ENCODE results near the gene ASB2.

The ASB2 gene

GRCh38 chr14:93943052-93943451, 33.3 kb downstream of the ASB2 start:
- H3K79me2 ChIP-seq (ENCODE audit: control insufficient read depth, low read length) = no peaks in the 10 kb centered on the region
- H3K27ac ChIP-seq (ENCODE audit: low read depth, low read length) = no peak overlapping the region
- H3K27me3 ChIP-seq (ENCODE audit: control insufficient read depth, low read length) = no peaks in the 10 kb centered on the region
- H4K20me1 ChIP-seq (ENCODE audit: control insufficient read depth, insufficient read depth, low read depth, low read length) = no peaks in the 10 kb centered on the region
- H3K9me3 ChIP-seq (ENCODE audit: control insufficient read depth, insufficient read depth, low read length) = no peaks in the 10 kb centered on the region
- TF ChIP-seq EZH2phosphoT487 (IDR thresholded peaks at IDR 0.05; ENCODE audit: borderline replicate concordance, low read length) = no peak
- TF ChIP-seq, protein P1, sequence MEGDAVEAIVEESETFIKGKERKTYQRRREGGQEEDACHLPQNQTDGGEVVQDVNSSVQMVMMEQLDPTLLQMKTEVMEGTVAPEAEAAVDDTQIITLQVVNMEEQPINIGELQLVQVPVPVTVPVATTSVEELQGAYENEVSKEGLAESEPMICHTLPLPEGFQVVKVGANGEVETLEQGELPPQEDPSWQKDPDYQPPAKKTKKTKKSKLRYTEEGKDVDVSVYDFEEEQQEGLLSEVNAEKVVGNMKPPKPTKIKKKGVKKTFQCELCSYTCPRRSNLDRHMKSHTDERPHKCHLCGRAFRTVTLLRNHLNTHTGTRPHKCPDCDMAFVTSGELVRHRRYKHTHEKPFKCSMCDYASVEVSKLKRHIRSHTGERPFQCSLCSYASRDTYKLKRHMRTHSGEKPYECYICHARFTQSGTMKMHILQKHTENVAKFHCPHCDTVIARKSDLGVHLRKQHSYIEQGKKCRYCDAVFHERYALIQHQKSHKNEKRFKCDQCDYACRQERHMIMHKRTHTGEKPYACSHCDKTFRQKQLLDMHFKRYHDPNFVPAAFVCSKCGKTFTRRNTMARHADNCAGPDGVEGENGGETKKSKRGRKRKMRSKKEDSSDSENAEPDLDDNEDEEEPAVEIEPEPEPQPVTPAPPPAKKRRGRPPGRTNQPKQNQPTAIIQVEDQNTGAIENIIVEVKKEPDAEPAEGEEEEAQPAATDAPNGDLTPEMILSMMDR (IDR thresholded peaks at IDR 0.05; ENCODE audit: low read depth, low read length, poor library complexity, severe bottlenecking) = no peak
- H3K4me1 ChIP-seq (ENCODE audit: control insufficient read depth, low read length) = peaks cover 12% of the 10 kb centered on the region
- H3K4me3 ChIP-seq (ENCODE audit: low read length) = no peak overlapping the region
- H3K4me2 ChIP-seq (ENCODE audit: low read length) = no peak overlapping the region
- H3K36me3 ChIP-seq (ENCODE audit: control insufficient read depth, low read length) = peaks cover 15% of the 10 kb centered on the region
- no peaks in the 10 kb centered on the region for H3K9me2 ChIP-seq (replicated peaks; ENCODE audit: control insufficient read depth, low read length)
- H3F3A ChIP-seq (ENCODE audit: control insufficient read depth, insufficient read depth) = no peaks in the 10 kb centered on the region

DNA sequence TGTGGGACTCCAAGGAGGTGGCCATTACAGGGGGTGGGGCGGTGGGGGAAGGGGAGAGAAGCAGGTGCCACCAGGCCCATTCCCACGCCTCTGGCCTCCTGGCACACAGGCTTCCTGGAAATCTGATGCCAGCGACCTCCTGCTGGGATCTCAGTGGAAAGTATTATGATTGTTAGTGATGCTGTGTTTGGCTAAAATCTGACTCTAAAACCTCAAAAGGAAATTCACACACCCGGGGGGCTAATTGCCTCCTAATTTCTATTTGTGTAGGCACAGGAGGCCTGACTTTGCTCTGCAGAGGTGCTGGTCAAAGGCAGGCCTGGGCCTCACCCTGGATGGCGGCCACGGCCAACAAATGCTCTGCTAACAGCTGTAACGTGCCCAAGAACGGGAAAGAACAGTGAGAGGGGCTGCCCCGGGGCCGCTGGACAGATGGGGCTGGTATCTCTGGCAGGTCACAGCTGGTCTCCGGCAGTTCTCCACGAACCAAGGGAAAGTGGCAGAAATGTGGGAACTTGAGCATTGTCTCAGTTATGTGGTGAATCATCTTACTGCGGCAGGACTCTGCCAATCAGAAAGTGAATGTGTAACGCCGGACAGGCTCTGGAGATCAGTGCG, 35.0 kb downstream of the ASB2 start:
- Histone ChIP-seq H4K20me1 (ENCODE audit: control insufficient read depth, insufficient read depth, low read depth, low read length) (no peaks in the 10 kb centered on the region), H3F3A (ENCODE audit: control insufficient read depth, insufficient read depth) (no peaks in the 10 kb centered on the region), H3K4me1 (ENCODE audit: control insufficient read depth, low read length) (peaks cover 12% of the 10 kb centered on the region), H3K36me3 (ENCODE audit: control insufficient read depth, low read length) (peaks cover 6% of the 10 kb centered on the region), H3K4me2 (ENCODE audit: low read length) (no peak overlapping the region), H3K9me3 (ENCODE audit: control insufficient read depth, insufficient read depth, low read length) (no peaks in the 10 kb centered on the region), H3K27ac (ENCODE audit: low read depth, low read length) (no peak overlapping the region), H3K79me2 (ENCODE audit: control insufficient read depth, low read length) (no peaks in the 10 kb centered on the region), H3K9me2 (replicated peaks; ENCODE audit: control insufficient read depth, low read length) (no peaks in the 10 kb centered on the region), H3K4me3 (ENCODE audit: low read length) (no peak overlapping the region), H3K27me3 (ENCODE audit: control insufficient read depth, low read length) (no peaks in the 10 kb centered on the region)
- TF ChIP-seq, protein P1 (IDR thresholded peaks at IDR 0.05; ENCODE audit: low read depth, low read length, poor library complexity, severe bottlenecking) = no peak
- TF ChIP-seq EZH2phosphoT487 (IDR thresholded peaks at IDR 0.05; ENCODE audit: borderline replicate concordance, low read length) = no peak

DNA sequence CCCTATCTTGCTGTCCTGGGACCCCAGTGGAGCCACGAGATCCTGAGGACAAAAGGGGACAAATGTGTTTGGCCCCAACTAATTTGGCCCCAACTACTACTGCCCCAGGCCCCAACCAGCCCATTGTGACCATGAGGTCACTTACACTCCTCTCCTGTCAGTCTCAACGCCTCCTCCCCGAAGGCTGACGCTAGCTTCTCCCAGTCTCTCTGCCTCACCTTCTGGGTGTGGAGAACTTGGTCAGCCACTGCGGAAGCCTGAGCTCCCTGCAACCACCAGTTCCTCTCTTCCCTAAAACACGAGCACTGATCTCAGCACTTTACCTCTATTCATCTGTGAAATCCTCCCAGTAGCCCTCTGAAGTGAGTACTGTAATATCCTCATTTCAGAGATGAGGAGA, 35.9 kb downstream of the ASB2 start:
- TF ChIP-seq, protein P1 (IDR thresholded peaks at IDR 0.05; ENCODE audit: low read depth, low read length, poor library complexity, severe bottlenecking) = no peak
- TF ChIP-seq EZH2phosphoT487 (IDR thresholded peaks at IDR 0.05; ENCODE audit: borderline replicate concordance, low read length) = no peak
- no peaks in the 10 kb centered on the region for H3K79me2 ChIP-seq (ENCODE audit: control insufficient read depth, low read length)
- H3K4me2 ChIP-seq (ENCODE audit: low read length) = no peak overlapping the region; the same call in 1 of the 2 replicates
- H3K9me3 ChIP-seq (ENCODE audit: control insufficient read depth, insufficient read depth, low read length) = no peaks in the 10 kb centered on the region
- no peak overlapping the region for H3K27ac ChIP-seq (ENCODE audit: low read depth, low read length)
- peaks cover 5% of the 10 kb centered on the region; the same call in 1 of the 2 replicates for H3K36me3 ChIP-seq (ENCODE audit: control insufficient read depth, low read length)
- no peak overlapping the region for H3K4me3 ChIP-seq (ENCODE audit: low read length)
- peaks cover 12% of the 10 kb centered on the region for H3K4me1 ChIP-seq (ENCODE audit: control insufficient read depth, low read length)
- H3F3A ChIP-seq (ENCODE audit: control insufficient read depth, insufficient read depth) = no peaks in the 10 kb centered on the region
- H4K20me1 ChIP-seq (ENCODE audit: control insufficient read depth, insufficient read depth, low read depth, low read length) = no peaks in the 10 kb centered on the region
- no peaks in the 10 kb centered on the region for H3K27me3 ChIP-seq (ENCODE audit: control insufficient read depth, low read length)
- no peaks in the 10 kb centered on the region for H3K9me2 ChIP-seq (replicated peaks; ENCODE audit: control insufficient read depth, low read length)

Measured in DOHH2 (cell line).